ENCODE data around the gene SLC25A22. TPM values are rescaled to one million over a fixed set of nuclear protein-coding genes. Genes with fewer than 3 reads are reported as not detected.

SLC25A22 gene
- total RNA-seq, 1 experiment from 2014 or later, result 14.1 TPM

DNA sequence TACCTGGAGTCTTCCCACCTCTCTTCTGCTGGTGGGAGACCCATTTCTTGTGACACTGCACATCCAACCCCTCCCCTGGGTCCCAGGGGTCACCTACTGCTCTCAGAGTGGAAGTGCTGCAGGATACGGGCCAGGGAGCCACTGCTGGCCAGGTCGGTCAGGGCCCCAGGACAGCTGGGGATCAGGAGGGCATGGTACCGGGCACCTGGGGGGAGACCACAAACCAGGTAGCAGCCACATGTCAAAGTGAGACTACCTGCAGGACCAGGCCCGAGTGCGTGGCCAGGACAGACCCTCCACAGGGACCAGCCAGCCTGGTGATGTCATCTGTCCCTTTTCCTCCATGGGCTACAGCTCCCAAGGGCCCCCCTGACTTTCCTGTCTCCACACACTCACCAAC is 24.7 kb downstream of the SLC25A22 start:
- no peak for DNase-seq (ENCODE audit: low read depth)

GRCh38 chr11:772429-773390 is 25.4 kb downstream of the SLC25A22 start:
- DNase-seq (ENCODE audit: low read depth), result no peak

DNA sequence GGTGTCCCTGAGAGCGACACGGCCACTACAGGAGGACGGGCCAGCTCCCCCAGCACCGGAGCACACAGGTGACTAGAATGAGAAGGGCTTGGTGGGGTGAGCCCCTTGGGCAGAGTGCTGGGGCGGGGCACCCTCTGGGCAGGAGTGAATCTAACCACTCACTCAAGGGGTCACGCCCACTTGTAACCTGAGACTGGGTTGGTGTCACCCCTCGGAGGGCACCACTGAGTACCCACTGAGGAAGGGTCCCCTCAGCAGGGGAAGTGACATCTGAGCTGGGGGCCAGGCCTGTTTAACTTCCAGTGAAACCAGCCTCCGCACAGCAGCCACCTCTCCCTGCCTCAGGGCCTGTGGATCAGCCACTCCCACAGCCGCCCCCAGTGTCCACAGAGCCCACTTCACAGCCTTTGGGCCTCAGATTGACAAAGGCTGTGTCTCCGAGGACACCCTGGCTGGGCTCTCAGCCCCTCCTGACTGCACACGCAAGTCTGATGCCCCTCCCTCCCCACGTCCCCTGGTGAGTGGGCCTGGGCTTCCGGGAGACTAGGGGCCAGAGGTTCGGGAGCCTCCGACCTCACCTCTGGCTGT is 26.4 kb downstream of the SLC25A22 start:
- DNase-seq (ENCODE audit: low read depth), result no peak

DNA sequence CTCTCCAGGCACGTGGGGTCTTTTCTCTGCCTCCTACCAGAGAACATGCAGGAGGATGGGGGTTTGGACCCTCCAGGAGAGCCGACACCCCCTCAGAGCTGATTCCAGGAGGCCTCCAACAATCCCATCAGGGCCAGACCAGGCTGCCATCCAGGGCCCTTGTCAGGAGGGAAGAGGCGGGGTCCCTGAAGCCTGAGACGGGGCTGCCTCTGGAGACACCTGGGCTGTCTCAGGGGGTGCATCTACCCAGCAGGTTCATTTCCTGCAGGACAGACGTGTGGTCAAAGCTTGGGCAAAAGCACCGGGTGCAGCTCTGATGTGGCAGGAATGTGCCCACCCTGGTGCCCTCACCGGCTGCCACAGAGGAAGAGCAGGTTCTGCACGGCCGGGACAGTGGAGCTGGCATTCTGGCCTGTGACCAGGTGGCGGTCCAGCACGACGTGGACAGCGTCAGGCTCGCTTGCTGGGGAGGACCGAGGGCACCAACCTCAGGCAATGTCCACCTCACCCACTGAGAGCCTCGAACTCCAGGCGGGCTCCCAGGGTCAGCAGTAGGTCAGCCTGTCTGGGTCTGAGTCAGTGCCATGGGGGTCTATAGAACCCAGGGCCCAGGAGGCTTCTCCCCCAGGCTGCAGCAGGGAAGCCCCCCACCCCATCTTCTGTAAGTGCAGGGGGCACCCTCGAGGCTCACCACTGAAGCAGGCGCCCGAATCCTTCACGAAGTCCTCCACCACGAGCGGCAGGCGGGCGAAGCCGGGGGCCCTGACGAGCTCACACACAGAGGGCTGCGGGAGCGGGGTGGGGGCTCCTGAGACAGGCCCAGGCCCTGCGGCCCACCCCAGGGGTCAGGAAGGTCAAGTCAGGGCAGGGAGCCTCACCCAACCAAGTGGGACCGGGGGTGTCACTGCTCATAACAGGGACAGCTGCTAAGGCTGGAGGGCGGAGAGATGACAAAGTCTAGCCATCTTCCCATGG is 27.2 kb downstream of the SLC25A22 start:
- no peak for DNase-seq (ENCODE audit: low read depth)

GRCh38 chr11:769887-770641 is 28.0 kb downstream of the SLC25A22 start:
- DNase-seq (ENCODE audit: low read depth), result no peak

DNA sequence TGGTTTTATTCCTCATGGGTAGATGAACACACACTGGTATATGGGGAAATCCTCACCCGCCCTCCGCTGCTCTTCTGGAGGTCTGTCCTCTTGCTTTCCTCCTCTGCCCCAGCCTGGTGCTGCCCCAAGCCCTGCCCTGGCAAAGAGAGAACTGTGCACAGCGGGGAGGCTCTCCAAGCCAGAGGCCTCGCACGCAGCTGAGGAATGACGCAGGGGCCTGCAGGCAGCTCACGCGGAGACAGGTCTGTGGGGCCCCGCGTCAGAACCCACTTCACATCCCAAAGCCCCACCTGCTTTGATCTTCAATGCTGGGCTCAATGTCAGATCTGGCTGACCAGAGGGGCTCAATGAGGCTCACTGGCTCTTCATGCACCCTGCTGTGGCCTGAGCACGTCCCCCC is 30.8 kb downstream of the SLC25A22 start:
- DNase-seq (ENCODE audit: low read depth), result no peak

DNA sequence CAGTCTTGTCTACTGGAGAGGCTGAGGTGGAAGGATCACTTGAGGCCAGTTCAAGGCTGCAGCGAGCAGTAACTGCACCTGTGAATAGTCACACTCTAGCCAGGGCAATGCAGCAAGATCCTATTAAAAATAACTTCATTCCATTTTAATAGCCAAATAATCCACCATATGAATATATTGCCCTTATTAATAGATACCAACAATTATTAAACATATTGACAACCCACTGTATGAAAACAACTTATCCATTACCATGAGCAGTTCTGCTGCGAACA is 31.2 kb downstream of the SLC25A22 start:
- no peak for DNase-seq (ENCODE audit: low read depth)

GRCh38 chr11:766106-766935 is 31.8 kb downstream of the SLC25A22 start:
- no peak for DNase-seq (ENCODE audit: low read depth)

GRCh38 chr11:765802-766091 is 32.3 kb downstream of the SLC25A22 start:
- no peak for DNase-seq (ENCODE audit: low read depth)

GRCh38 chr11:765025-765801 is 32.9 kb downstream of the SLC25A22 start:
- peak; percentile 67 for DNase-seq (ENCODE audit: low read depth)

DNA sequence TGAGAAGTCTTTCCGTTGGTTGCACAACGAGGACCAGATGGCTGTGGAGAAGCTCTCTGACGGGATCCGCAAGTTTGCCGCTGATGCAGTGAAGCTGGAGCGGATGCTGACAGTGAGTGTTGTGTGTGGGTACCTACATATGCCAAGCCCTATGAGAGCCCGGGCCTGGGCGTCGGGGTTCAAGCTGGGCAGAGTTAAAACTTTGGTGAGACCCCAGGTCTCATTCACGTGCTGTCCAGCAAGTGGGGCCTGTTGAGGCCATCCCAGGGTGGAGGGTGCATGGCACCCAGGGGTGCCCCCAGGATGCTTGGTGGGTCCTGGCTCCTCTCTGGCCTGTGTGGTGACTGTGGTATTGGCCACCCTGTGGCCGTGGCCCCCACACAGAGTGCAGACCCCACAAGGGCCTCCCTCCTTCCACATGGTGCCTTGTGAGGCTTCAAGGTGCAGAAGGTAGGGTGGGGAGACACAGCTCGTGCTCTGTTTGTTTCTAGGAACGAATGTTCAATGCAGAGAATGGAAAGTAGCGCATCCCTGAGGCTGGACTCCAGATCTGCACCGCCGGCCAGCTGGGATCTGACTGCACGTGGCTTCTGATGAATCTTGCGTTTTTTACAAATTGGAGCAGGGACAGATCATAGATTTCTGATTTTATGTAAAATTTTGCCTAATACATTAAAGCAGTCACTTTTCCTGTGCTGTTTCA is 33.6 kb downstream of the SLC25A22 start:
- DNase-seq (ENCODE audit: low read depth), result no peak

DNA sequence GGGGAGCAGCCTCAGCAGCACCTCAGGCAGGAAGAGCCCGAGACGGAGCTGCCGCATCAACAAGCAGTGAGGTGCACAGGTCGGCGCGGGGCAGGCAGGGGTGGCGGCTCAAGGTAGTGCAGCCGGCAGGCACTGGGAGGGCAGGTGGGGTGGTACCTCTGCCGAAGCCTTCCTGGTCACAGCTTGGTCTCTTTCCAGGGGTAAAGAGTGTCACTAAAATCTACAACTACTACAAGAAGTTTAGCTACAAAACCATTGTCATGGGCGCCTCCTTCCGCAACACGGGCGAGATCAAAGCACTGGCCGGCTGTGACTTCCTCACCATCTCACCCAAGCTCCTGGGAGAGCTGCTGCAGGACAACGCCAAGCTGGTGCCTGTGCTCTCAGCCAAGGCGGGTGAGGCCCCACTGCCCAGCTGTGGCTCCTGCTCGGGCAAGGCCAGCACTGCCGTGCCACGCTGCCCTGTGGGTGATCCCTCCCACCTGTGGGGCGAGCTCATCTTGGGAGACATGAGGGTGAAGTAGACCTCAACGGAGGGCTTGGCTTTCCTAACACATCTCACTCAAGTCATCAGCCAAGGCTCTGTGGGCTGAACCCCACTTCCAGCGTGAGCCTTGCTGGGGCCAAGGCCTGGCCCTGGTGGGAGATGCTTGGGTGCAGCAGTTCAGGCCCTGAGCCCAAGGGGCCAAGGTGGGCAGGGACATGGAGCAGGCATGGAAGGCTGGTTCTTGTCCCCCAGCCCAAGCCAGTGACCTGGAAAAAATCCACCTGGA is 34.3 kb downstream of the SLC25A22 start:
- DNase-seq (ENCODE audit: low read depth), result no peak

GRCh38 chr11:763073-763463 is 35.0 kb downstream of the SLC25A22 start:
- DNase-seq (ENCODE audit: low read depth), result no peak

DNA sequence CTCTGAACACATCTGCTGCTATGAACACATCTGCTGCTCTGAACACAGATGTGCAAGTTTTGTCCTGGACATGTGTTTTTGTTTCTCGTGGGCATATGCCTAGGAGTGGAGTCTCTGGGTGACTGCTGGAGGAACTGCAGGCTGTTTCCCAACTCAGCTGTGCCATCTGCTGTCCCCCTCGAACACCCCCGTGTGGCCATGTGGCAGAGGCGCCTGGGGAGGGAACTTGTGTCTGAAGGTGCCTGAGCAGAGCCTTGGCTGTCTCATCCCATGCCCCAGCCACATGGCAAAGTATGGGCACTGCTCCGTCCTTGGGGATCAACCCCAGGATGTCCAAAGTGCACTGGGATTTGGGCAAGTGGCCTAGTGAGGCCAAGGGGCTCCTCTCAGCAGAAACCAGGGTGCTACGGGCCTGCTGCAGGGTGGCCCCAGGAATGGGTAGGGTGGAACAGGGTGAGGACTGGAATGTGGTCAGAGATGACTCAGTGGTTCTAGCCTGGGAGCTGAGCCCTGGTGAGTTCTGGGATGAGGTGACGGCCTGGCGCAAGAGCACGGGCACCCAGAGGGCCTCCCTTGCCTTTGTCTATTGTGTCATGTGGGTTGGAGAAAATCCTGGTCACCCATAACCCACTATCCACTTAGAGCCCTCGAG is 35.5 kb downstream of the SLC25A22 start:
- DNase-seq (ENCODE audit: low read depth), result peak; percentile 59

DNA sequence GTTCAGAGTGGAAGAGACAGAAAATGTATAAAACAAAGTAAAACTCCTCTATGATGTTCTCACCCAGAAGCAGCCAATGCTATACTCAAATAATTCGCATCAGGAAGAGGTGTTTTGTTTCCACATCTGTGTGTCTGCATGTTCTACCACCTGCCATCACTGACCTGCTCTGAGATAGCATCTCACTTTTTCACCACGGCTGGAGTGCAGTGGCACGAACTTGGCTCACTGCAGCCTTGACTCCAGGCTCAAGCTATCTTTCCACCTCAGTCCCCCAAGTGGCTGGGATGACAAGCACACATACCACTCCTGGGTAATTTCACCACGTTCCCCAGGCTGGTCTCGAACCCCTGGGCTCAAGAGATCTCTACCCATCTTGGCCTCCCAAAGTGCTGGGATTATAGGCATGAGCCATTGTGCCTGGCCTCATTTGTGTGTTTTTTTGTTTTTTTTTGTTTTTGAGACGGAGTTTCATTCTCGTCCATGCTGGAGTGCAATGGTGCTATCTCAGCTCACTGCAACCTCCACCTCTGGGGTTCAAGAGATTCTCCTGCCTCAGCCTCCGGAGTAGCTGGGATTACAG is 36.5 kb downstream of the SLC25A22 start:
- DNase-seq (ENCODE audit: low read depth), result no peak

- no peak for DNase-seq (ENCODE audit: low read depth)
Measured at GRCh38 chr11:760236-760635, 37.8 kb downstream of the SLC25A22 start.

DNA sequence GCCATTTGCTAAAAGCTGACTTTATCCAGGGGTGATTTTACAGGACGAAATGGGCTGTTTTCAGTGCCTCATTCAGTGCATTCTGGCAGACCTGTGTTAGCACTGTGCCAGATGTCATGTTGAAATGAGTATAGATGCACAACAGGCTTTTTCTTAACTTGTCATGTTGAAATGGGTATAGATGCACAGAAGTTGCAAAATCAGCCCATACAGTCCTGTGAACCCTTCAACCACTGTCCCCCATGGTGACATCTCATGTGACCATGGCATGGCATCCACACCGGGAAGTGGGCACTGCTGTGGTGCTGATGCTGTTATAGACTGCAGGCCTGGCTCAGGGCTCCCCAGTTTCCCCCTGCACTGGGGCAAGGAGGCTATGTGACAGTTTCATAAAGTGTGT is 48.4 kb downstream of the SLC25A22 start:
- DNase-seq (ENCODE audit: low read depth), result no peak

DNA sequence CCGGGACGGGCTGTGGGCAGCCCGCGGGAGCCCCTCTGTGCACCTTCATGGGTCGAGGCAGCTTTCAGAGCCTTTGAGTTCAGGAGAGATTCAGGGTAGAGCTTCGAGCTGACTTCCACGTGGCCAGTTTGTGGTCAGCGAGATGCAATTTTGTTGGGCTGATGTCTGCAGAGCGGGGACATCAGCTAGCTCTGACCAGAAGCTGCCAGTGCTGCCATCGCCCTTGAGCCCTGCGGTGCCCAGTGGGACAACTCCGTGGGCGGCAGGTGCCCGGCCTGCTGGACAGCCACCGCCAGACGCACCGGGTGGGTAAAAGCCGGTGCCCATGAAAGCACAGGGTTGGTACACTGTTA is 50.1 kb downstream of the SLC25A22 start:
- DNase-seq (ENCODE audit: low read depth), result no peak
